SK-N-SH (cell line): ENCODE measurements around the gene CD24.

Experiments
- CHD2 ChIP-seq: fragments of 150-350 bp; IDR thresholded peaks from 2 replicates; pipeline ENCODE4 v1.6.1; 2018; ENCODE audit warnings: low read length; ENCODE audit not compliant: partially characterized antibody
- EP300 ChIP-seq, 2 experiments: IDR thresholded peaks; 2 replicates each; pipeline versions ENCODE4 v1.4.0 to v1.6.1; 2012; ENCODE audit warnings: borderline replicate concordance in 1 of 2, low read depth in 1 of 2, low read length in 1 of 2
- FOSL2 ChIP-seq: IDR thresholded peaks from 2 replicates; pipeline ENCODE4 v1.4.0; 2012; ENCODE audit warnings: low read depth, mild to moderate bottlenecking, moderate library complexity, borderline replicate concordance
- JUND ChIP-seq: IDR thresholded peaks from 2 replicates; pipeline ENCODE4 v1.4.0; 2012
- MEF2A ChIP-seq: IDR thresholded peaks from 2 replicates; pipeline ENCODE4 v1.4.0; 2012; ENCODE audit warnings: low read depth, borderline replicate concordance
- RCOR1 ChIP-seq: fragments of 150-350 bp; IDR thresholded peaks from 2 replicates; pipeline ENCODE4 v1.6.1; 2017; ENCODE audit warnings: antibody characterized with exemption, low read length
- RFX5 ChIP-seq: IDR thresholded peaks from 2 replicates; pipeline ENCODE4 v1.6.1; 2012; ENCODE audit warnings: mild to moderate bottlenecking, improper control_type of control experiment, low read length
- RXRA ChIP-seq: IDR thresholded peaks from 2 replicates; pipeline ENCODE4 v1.4.0; 2012; ENCODE audit warnings: low read depth, mild to moderate bottlenecking, borderline replicate concordance
- SMC3 ChIP-seq: IDR thresholded peaks from 2 replicates; pipeline ENCODE4 v1.6.1; 2012; ENCODE audit warnings: low read depth, low read length, improper control_type of control experiment
- TAF1 ChIP-seq: IDR thresholded peaks from 2 replicates; pipeline ENCODE4 v1.6.1; 2012; ENCODE audit warnings: low read depth, mild to moderate bottlenecking, low read length, moderate library complexity, borderline replicate concordance
- TF ChIP-seq, protein P1 (sequence below): IDR thresholded peaks from 2 replicates; pipeline ENCODE4 v1.6.1; 2012; ENCODE audit warnings: mild to moderate bottlenecking, low read depth, low read length, moderate library complexity
- TF ChIP-seq, protein P2 (sequence below): fragments of 200-600 bp; sonication (generic); IDR thresholded peaks from 2 replicates; pipeline ENCODE4 v1.6.1; 2017; ENCODE audit warnings: antibody characterized with exemption, mild to moderate bottlenecking, moderate library complexity

DNA sequence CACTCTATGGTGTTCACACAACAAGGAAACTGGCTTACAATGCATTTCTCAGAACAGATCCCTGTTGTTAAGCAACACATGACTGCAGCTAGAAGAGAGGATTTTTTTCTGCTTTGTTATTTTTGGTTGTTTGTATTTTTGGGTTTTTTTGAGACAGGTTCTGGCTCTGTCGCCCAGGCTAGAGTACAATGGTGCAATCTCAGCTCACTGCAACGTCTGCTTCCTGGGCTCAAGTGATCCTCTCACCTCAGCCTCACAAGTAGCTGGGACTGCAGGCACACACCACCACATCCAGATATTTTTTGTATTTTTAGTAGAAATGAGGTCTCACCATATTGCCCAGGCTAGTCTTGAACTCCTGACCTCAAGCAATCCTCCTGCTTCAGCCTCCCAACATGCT is 12.7 kb downstream of the CD24 start:
- TF ChIP-seq, protein P1, sequence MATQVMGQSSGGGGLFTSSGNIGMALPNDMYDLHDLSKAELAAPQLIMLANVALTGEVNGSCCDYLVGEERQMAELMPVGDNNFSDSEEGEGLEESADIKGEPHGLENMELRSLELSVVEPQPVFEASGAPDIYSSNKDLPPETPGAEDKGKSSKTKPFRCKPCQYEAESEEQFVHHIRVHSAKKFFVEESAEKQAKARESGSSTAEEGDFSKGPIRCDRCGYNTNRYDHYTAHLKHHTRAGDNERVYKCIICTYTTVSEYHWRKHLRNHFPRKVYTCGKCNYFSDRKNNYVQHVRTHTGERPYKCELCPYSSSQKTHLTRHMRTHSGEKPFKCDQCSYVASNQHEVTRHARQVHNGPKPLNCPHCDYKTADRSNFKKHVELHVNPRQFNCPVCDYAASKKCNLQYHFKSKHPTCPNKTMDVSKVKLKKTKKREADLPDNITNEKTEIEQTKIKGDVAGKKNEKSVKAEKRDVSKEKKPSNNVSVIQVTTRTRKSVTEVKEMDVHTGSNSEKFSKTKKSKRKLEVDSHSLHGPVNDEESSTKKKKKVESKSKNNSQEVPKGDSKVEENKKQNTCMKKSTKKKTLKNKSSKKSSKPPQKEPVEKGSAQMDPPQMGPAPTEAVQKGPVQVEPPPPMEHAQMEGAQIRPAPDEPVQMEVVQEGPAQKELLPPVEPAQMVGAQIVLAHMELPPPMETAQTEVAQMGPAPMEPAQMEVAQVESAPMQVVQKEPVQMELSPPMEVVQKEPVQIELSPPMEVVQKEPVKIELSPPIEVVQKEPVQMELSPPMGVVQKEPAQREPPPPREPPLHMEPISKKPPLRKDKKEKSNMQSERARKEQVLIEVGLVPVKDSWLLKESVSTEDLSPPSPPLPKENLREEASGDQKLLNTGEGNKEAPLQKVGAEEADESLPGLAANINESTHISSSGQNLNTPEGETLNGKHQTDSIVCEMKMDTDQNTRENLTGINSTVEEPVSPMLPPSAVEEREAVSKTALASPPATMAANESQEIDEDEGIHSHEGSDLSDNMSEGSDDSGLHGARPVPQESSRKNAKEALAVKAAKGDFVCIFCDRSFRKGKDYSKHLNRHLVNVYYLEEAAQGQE: no peak
- TF ChIP-seq CHD2 (no peak), SMC3 (no peak), JUND (no peak), FOSL2 (no peak), RFX5 (no peak), MEF2A (no peak), EP300 (IDR thresholded peaks at IDR 0.05; ENCODE audit: borderline replicate concordance in 1 of 2, low read depth in 1 of 2, low read length in 1 of 2) (no peak), TAF1 (no peak), RCOR1 (no peak), RXRA (no peak)
- TF ChIP-seq, protein P2, sequence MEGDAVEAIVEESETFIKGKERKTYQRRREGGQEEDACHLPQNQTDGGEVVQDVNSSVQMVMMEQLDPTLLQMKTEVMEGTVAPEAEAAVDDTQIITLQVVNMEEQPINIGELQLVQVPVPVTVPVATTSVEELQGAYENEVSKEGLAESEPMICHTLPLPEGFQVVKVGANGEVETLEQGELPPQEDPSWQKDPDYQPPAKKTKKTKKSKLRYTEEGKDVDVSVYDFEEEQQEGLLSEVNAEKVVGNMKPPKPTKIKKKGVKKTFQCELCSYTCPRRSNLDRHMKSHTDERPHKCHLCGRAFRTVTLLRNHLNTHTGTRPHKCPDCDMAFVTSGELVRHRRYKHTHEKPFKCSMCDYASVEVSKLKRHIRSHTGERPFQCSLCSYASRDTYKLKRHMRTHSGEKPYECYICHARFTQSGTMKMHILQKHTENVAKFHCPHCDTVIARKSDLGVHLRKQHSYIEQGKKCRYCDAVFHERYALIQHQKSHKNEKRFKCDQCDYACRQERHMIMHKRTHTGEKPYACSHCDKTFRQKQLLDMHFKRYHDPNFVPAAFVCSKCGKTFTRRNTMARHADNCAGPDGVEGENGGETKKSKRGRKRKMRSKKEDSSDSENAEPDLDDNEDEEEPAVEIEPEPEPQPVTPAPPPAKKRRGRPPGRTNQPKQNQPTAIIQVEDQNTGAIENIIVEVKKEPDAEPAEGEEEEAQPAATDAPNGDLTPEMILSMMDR: no peak
